Progenitor cell of endocrine pancreas (in vitro differentiated cells): ENCODE data around the gene MFSD1. TPM values are rescaled to one million over a fixed set of nuclear protein-coding genes. Genes with fewer than 3 reads are reported as not detected.

ENCODE experiments used
- DNase-seq: peaks from one replicate; pipeline ENCODE4 v3.0.0; 2021; ENCODE audit warnings: low spot score; ENCODE audit not compliant: unreplicated experiment
- H3K27ac Mint-ChIP-seq: 2 replicates; pipeline ENCODE4 v1.8.0; 2021; ENCODE audit warnings: mild to moderate bottlenecking, moderate library complexity, mixed read lengths
- H3K27me3 Mint-ChIP-seq: 2 replicates; pipeline ENCODE4 v1.8.0; 2021; ENCODE audit warnings: mixed read lengths
- H3K36me3 Mint-ChIP-seq: 2 replicates; pipeline ENCODE4 v1.8.0; 2022; ENCODE audit warnings: mixed read lengths; ENCODE audit not compliant: insufficient read depth
- H3K4me1 Mint-ChIP-seq: 2 replicates; pipeline ENCODE4 v1.8.0; 2021; ENCODE audit warnings: low read depth, mixed read lengths
- H3K4me3 Mint-ChIP-seq: 2 replicates; pipeline ENCODE4 v1.8.0; 2021; ENCODE audit warnings: low read depth, mild to moderate bottlenecking, moderate library complexity, mixed read lengths
- H3K9me3 Mint-ChIP-seq: 2 replicates; pipeline ENCODE4 v1.8.0; 2021; ENCODE audit warnings: low read depth, mixed read lengths
- CTCF ChIP-seq: fragments of 200-600 bp; sonication (generic); IDR thresholded peaks from one replicate; pipeline ENCODE4 v1.5.0; 2021; ENCODE audit warnings: antibody characterized with exemption, mild to moderate bottlenecking; ENCODE audit not compliant: unreplicated experiment
- total RNA-seq: library from RNA; stranded (reverse); gene quantifications from 2 replicates; pipeline ENCODE4 v1.2.1, GENCODE V29; 2021

MFSD1 gene
- total RNA-seq, 1 donor from 2014 or later = 17.6 TPM

DNA sequence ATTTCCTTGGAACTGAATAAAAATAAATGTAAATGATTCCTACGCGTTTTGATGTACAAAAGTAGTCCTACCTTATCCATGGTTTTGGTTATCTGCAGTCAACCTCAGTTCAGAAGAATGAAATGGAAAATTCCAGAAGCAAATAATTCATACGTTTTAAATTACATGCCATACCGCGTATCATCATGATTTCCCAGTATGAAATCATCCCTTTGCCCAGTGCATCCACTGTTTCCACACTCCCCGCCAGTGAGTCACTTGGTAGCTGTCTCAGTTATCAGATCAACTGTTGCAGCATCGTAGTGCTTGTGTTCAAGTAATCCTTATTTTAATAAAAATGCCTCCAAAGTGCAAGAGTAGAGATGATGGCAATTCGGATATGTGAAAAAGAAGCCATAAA lies 9.1 kb upstream of the MFSD1 start:
- Mint-ChIP-seq H3K4me3 (no peak overlapping the region), H3K27me3 (peaks cover 28% of the 10 kb centered on the region), H3K36me3 (no peaks in the 10 kb centered on the region), H3K4me1 (no peaks in the 10 kb centered on the region), H3K9me3 (no peaks in the 10 kb centered on the region), H3K27ac (no peak overlapping the region)
- no peak for TF ChIP-seq CTCF
- no peak for DNase-seq

DNA sequence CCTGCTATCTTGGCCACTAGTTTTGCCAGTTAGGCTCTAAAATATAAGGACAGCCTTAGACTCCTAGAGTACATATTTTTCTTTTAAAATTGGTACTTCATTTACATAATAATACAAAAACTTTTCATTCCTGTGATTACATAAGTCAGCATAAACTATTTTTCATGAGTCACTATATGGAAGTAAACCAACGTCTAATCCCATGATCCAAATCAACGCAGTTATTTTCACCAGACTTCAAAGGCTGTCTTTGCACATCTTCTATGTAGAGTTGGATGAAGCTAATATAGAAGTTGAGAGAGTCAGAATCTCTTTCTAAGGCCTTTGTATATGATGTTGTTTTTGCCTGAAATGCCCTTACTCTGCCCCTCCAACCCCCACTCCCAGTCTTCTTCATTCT lies 7.6 kb upstream of the MFSD1 start:
- DNase-seq = no peak
- H3K36me3 Mint-ChIP-seq = no peaks in the 10 kb centered on the region
- H3K27me3 Mint-ChIP-seq = peaks cover 40% of the 10 kb centered on the region
- peak overlapping the region; percentile 8 for H3K27ac Mint-ChIP-seq
- TF ChIP-seq CTCF = no peak
- H3K9me3 Mint-ChIP-seq = no peaks in the 10 kb centered on the region
- H3K4me3 Mint-ChIP-seq = no peak overlapping the region
- H3K4me1 Mint-ChIP-seq = no peaks in the 10 kb centered on the region

GRCh38 chr3:158794936-158795518 lies 6.8 kb upstream of the MFSD1 start:
- Mint-ChIP-seq H3K4me3 (no peak overlapping the region), H3K4me1 (no peaks in the 10 kb centered on the region)

DNA sequence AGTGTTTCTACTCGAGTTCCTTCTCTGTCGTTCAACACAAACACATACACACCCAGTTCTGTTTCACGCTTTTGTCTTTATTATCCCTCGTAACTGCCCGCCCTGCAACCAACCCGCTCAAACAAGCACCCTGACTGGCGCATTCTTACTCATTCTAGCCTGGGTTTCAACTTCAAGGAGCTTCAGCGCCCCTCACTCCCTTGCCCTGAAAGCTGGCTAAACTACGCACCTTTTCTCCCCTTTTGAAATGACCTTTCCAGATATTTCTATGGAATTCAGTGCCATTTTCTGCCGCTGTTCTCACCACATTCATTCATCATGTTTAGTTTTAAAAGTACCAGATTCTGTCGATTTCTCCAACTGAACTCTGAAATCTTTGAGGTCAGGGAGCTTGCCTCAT lies 653 bp upstream of the MFSD1 start:
- H3K27ac Mint-ChIP-seq = peak overlapping the region; percentile 87
- H3K4me3 Mint-ChIP-seq = peak overlapping the region; percentile 84
- no peaks in the 10 kb centered on the region for H3K36me3 Mint-ChIP-seq
- peaks cover 8% of the 10 kb centered on the region for H3K4me1 Mint-ChIP-seq
- H3K27me3 Mint-ChIP-seq = peaks cover 41% of the 10 kb centered on the region
- no peak for DNase-seq
- no peak for TF ChIP-seq CTCF
- H3K9me3 Mint-ChIP-seq = no peaks in the 10 kb centered on the region

More at GRCh38 chr3:158794936-158795518, 6.8 kb upstream of the MFSD1 start:
- peaks cover 42% of the 10 kb centered on the region for H3K27me3 Mint-ChIP-seq
- no peaks in the 10 kb centered on the region for H3K9me3 Mint-ChIP-seq
- H3K27ac Mint-ChIP-seq = no peak overlapping the region
- no peaks in the 10 kb centered on the region for H3K36me3 Mint-ChIP-seq
- DNase-seq = no peak
- peak; percentile 66 for TF ChIP-seq CTCF

DNA sequence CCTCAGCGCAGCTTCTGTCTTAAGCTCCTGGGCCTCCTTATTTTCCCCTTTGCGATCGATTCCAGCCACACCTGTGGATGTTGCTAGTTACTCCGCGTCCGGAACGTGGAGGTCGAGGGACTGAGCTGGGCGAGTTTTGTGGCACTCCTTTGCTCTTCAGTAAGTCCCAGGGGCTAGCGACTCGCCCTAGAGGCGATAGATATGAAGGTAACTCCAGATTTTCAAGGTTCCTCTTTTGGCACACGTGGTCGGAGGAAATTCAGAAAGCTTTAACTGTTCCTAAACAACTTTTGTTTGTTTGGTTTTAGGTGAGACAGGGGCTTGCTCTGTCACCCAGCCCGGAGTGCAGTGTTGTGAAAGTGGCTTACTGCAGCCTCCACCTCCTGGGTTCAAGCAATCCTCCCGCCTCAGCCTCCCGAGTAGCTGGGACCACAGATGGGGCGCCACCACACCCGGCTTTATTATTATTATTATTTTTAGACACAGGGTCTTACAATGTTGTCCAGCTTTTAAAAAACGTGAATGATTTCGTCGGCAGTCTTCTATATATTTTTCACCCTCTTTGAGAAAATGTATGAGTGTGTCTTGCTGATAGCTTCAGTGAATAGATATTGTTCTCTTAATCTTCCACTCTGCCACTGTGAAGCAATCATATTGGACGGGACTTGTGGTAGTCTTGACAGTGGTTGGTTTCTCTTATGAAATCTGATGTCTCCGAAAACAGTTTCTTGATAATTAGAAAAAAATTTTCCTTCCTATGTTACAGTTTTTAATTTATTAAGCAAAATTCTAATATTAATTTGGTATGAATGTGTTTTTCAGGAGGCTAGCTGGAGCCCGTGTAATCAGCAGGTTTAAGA lies 785 bp downstream of the MFSD1 start:
- Mint-ChIP-seq H3K4me1 (peaks cover 8% of the 10 kb centered on the region), H3K4me3 (peak overlapping the region; percentile 84), H3K9me3 (no peaks in the 10 kb centered on the region), H3K36me3 (no peaks in the 10 kb centered on the region), H3K27ac (peak overlapping the region; percentile 87), H3K27me3 (peaks cover 31% of the 10 kb centered on the region)
- no peak for DNase-seq
- no peak for TF ChIP-seq CTCF
